Right hindlimb (tissue), 1 donor: ENCODE data around the gene NCBP1.

ENCODE experiments used
- DNase-seq: peaks from one replicate; pipeline ENCODE4 v3.0.0-alpha.2; 2018

Gene NCBP1

GRCh38 chr9:97627624-97628023 is 6.0 kb upstream of the NCBP1 start:
- DNase-seq, result no peak

- DNase-seq, result no peak
These were observed 5.0 kb upstream of the NCBP1 start for GRCh38 chr9:97628668-97629067.

DNA sequence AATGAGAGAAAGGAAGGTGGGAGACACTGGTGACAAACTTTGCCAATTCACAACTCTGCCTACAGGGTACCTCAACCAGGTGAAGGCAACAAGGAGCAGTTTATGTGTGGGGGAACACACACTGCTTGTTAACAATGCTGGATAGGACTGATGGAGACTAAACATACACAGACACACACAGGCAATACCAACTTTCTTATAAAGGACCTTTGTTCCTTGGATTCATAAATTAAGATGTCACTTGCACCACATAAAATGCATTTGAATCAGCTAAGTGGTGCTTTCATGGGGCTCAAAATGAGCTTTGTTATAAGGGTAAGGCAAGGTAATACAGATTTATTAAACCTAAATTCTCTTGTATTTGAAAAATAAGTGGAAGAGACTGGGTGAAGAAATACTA is 4.5 kb upstream of the NCBP1 start:
- DNase-seq, result no peak

- DNase-seq, result no peak
These were observed 3.0 kb upstream of the NCBP1 start for GRCh38 chr9:97630591-97630990.

DNA sequence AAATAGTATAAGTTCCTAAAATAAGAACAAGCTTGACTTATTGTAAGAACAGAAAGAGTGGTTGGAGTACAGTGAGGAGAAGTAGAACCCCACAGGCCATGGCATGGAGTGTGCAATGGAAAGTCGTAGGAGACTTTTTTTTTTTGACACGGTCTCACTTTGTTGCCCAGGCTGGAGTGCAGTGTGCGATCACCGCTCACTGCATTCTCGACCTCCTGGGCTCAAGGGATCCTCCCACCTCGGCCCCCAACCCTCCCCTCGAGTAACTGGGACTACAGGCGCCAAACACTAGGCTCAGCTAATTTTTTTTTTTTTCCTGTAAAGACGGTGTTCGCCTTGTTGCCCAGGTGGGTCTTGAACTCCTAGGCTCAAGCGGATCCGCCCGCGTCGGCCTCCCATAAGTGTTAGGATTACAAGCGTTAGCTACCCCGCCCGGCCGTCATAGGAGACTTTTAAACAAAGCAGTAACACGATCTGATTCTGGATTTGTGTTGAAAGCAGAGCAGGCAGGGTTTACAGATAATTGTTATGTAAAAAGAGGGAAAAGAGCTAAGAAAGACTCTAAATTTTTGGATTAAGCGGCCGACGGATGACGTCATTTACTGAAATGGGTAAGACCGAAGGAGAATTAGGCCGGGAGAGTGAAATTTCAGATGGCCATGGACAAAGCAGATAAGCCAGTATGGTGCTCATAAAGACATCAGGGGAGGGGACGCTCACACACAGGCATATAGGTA is 1.2 kb upstream of the NCBP1 start:
- no peak for DNase-seq

DNA sequence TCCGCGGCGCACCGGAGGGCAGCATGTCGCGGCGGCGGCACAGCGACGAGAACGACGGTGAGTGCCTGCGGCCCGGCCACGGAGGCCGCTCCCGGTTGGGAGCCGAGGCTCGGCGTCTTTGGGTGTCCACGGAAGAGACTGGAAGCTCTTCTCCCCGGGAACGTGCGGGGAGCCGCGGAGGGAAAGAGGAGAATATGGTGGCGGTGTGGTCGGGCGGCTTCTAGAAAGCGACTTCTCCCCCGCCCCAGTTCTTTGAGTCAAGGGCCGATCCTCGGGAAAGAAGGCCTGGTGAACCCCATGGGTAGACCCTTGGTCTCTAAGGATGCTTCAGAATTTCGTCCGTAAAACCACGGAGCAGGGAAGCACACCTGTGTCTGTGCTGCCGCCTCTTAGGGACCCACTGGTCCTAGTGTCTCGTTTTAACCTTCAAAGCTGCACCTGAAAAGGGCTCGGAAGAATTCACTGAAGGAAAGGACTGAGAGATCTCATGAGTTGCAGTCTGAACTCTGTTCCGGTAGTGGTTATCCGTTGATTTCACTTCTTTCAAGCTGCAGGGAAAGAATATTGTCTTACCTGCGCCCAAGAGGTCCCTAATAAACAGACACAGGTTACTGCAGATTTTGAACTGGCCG is 354 bp downstream of the NCBP1 start:
- no peak for DNase-seq

DNA sequence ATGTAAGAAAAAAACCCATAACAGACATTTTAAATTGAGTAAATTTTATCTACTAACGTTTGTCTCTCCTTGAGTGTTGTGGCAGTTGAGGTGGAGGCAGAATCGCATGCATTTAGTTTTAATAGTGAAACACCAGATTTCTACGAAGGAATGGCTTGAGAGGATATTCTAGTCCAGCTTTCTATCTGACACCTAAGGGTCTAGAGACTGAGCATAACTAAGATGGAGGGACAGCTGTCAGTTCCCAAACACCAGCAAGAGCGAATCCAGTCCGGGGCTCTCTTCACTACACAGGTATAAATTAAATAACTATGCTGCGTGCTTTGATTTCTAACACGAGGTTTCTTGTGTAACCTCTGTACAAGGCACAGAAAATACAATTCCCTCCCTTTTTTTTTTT is 1.4 kb downstream of the NCBP1 start:
- DNase-seq, result no peak

DNA sequence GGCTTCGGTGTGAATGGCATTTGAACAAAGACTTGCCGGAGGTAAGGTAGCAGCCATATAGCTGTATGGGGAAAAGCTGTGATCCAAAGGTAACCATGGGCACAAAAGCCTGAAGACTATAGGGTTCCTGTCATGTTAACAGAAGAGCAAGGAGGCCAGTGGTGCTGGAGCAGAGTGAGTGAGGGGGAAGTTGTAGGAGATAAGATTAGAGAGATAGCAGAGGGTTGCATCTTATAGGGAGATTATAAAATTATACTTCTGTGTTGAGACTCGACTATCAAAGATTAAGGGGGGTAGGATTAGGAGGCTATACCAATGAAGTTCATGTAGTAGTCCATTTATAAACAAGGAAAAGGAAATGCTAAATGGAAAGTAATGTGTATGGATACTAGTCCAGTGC is 3.3 kb downstream of the NCBP1 start:
- DNase-seq, result no peak

DNA sequence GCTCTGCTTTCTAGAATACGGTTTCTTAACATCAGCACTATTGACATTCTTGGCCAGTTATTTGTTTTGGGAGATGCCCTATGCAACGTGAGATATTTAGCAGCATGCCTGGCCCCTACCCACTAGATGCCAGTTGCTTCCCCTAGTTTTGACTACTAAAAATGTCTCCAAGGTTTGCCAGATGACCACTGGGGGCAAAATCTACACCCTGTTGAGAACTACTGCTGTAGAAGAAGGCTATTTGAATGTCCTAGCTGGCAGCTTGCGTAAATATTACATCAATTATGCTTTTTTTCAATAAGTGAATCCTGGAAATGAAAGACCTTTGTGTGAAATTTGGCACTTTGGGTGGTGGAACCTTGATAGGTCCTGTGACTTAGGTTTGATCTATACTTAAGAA is 5.0 kb downstream of the NCBP1 start:
- no peak for DNase-seq

GRCh38 chr9:97640325-97640724 is 6.7 kb downstream of the NCBP1 start:
- no peak for DNase-seq

GRCh38 chr9:97645720-97646119 is 12.1 kb downstream of the NCBP1 start:
- no peak for DNase-seq

GRCh38 chr9:97647996-97648395 is 14.4 kb downstream of the NCBP1 start:
- DNase-seq, result no peak

DNA sequence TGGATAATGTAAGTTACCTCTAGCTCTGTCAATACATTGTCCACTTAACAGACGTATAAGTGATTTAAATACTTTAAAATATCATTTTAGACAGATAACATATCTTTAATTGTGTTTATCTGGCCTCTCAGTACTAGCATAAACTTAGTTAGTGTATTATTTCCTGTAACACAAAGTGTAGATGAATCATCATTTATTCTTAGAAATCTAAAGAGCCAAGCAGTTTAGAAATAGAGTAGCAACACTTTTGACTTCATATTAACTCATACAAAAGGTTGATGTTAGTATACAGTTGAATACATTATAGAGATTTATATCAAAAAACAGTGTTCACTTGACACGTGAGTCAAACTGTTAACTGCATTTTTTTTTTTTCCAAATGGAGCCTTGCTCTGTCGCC is 18.0 kb downstream of the NCBP1 start:
- DNase-seq, result no peak

DNA sequence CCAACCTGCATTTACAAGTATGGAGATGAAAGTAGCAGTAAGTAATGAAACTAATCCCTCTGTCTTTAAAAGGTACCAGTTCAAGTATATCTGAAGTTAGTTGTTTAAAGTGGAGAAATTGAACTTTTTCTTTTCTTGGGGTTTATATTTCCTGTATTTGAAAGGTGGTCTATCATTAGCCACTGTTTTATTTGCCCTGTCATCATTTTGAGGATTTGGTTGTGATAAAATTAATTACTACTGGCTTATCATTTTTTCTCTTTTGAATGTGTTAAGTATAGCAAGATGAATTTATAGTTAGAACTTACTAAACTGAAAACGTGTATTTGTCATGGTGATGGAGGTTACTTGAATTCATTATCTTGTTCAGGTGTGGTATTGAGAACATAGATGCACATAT is 25.1 kb downstream of the NCBP1 start:
- no peak for DNase-seq

GRCh38 chr9:97659771-97660170 is 26.1 kb downstream of the NCBP1 start:
- no peak for DNase-seq

DNA sequence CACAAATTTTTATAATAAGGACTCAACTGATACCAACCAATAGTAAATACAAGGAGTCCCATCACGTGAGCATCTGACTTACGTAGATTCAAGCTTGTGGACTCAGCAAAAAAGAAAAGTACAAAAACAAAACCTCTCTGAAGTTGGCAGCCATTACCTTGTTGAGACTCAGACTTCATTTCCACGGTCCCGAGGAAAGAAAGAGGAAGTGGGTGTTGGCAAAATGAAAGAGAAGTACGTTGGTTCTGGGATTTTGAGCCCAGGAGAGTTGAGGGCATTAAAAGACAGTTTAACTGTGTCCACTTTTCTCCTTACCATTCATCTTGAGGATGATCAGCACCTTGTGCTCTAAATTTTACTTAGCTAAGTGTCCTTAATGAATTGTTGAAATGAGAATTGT is 26.7 kb downstream of the NCBP1 start:
- no peak for DNase-seq

GRCh38 chr9:97660847-97661246 is 27.2 kb downstream of the NCBP1 start:
- no peak for DNase-seq

DNA sequence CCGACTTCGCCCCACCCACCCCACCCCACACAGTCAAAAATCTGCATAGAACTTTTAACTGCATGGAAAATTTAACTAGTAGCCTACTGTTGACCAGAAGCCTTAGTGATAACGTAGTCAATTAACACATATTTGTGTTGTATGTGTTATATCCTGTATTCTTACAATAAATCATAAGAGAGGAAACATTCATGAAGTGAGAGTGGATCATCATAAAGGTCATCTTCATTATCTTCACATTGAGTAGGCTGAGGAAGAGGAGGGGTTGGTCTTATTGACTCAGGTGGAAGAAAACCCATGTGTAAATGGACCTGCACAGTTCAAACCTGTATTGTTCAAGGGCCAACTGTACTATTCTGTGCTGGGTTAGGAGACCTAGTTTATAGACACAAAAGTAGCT is 32.1 kb downstream of the NCBP1 start:
- no peak for DNase-seq

DNA sequence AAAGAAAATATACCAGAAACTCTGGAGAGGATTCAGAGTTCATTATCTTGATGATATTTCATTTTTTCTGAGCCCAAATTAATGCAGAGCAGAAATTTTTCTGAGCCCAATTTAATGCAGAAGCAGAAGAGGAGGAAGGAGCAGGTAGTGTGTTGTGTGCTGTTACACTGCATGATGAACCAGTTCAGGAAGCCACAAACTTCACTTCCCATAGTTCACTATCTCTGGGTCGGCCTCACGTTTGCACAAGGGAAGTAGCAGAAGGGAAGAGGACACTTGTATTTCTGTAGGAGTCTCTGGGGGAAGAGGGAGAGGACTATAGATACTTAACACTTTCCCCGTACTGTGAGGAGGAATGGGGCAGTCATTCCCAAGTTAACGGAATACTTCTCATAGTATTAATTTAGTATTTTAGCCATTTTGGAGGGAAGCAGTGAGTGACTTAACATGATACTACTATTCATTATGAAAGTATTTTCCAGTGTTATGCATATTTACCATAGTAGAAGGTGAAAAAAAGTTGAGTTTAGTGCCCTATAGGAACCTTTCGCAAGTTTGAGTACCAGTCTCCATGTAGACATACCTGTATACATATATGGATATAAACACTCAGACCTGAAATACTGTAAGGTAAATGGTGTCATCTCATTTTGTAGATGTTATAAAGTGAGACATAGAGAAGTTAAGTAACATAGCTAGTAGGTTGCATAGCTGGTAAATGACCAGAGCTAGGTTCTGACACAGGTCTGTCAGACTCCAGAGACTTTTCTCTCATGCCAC is 33.5 kb downstream of the NCBP1 start:
- DNase-seq, result no peak

DNA sequence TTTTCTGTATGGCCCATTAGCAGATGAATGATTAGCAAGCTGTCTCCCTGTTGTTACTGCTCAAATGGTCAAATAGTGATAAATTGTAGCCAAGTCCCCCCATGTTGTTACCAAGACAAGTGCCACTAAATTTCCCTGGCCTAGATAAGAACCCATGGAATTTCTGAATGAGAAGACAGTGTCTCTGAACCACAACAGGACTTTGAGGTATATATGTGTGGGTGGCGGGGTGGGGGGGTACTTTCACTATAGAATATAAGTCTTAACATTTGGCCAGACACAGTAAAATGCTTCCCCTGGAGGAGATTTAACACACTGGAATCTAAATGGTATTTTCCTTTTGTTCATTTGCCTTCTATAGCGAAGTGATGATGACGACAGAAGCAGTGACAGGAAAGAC is 34.9 kb downstream of the NCBP1 start:
- no peak for DNase-seq

DNA sequence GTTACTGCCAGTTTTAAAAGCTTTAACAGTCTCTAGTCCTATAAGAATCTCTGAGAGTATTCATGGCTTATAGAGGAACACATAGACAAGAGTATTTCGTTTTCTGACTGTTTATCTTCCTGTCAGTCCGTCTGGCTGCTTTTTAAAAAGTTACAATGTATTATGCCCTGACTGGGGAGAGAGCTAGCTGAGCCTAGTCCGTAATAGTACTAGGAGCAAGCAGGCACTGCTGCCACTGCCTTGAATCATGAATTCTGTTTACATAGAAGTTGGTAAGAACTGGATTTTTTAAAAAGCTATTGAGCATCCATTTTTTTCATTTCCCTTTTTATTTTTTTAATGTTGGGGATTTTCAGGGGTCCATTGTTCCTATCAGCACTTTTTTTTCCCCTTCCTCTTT is 37.0 kb downstream of the NCBP1 start:
- no peak for DNase-seq

GRCh38 chr9:97672403-97672802 is 38.8 kb downstream of the NCBP1 start:
- no peak for DNase-seq

DNA sequence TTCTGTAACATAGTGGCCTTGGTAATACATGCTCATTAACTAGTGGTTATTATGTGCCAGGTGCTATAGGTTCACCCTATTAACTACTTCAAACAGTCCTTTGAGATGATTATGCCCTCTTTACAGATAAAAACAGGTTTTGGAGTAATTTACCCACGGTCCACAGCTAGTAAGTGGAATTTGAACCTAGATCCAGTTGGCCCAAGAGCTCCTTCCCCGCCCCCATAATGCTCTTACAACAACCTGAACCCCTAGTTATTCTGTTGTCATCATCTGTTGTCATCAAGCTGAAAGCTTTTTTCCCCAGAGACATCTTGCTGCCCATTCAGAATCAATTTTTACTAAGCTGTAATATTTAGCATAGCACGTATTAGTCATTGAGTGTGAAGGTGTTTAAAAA is 40.3 kb downstream of the NCBP1 start:
- no peak for DNase-seq

DNA sequence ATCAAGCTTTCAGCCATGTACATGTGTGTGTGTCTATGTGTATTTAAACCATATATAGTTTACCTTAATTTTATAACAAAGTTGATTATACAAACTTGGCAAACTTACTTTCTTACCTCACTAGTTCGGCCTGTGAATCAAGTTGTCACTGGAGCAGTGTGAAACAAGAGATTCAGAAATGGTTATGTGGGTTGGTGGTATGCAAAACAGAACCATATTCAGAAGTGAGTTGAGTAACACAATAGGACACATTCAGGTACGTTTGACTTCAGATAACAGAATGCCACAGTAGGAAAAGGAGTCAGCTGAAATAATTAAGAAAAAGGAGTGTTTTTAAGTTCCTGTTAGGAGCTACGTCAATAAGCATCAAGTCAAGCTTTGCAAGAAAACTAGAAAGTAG is 42.0 kb downstream of the NCBP1 start:
- DNase-seq, result no peak
